Adipose tissue (tissue), 3 donors: ENCODE data around the gene MCTP1. TPM values are rescaled to one million over a fixed set of nuclear protein-coding genes. Genes with fewer than 3 reads are reported as not detected.
"Not testable (repeated sequence)": the region's sequence is repeated elsewhere in the genome, so short reads cannot be mapped to it uniquely, and the experiment has no call there.

Experiments
- H3K27ac ChIP-seq: one replicate; pipeline ENCODE4 v1.5.1; 2013; ENCODE audit warnings: low read depth, low read length
- WGBS, 3 donors: extraction: QIAGEN DNeasy Blood & Tissue Kit; methylation state at CpG; one replicate each; pipeline ENCODE4 v1.1.7; 2013; 5-methylcytosine and 5-hydroxymethylcytosine counted together
- polyA plus RNA-seq, 3 donors: library from polyadenylated mRNA; stranded (reverse); fragments of 200-250 nt; gene quantifications; one replicate each; pipeline ENCODE4 v1.2.3, GENCODE V29; 2013
- donor health status: healthy with polysubstance abuse.
- donor health status: Bipolar disorder and iron deficiency.
- donor health status: healthy.

MCTP1 gene
- polyA plus RNA-seq, 3 donors: 1.5 to 14.9 (median 13.3) TPM

DNA sequence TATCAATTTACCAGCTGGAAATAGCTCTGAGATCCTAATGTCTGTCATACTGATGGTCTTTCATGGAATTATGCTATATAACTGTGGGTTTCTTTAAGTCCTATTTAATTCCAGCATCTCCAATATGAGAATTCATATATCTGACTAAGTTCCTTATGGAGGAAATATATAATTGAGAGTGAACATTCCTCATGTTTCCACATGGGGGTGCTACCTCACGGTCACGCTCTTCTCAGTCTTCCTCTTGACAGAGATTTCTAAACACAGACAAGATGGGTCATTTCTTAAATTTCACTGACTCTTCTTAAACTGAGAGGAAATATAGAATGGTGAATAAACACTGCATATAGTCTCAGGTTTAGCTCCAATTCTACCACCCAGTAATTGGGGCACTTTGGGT lies 454.4 kb downstream of the MCTP1 start:
- WGBS, 3 donors: 26 to 50% (median 29%) methylated on average over 2 of the region's 2 CpGs
- H3K27ac ChIP-seq: no peak overlapping the region

DNA sequence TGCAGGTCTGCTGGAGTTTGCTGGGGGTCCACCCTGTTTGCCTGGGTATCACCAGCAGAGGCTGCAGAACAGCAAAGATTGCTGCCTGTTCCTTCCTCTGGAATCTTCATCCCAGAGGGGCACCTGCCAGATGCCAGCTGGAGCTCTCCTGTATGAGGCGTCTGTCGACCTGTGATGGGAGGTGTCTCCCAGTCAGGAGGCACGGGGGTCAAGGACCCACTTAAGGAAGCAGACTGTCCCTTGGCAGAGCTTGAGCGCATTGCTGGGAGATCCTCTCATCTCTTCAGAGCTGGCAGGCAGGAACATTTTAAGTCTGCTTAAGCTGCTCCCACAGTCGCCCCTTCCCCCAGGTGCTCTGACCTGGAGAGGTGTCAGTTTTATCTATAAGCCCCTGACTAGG lies 456.7 kb downstream of the MCTP1 start:
- H3K27ac ChIP-seq: not testable (repeated sequence)
- WGBS, 3 donors: 78 to 91% (median 88%) methylated on average over 5 of the region's 5 CpGs

DNA sequence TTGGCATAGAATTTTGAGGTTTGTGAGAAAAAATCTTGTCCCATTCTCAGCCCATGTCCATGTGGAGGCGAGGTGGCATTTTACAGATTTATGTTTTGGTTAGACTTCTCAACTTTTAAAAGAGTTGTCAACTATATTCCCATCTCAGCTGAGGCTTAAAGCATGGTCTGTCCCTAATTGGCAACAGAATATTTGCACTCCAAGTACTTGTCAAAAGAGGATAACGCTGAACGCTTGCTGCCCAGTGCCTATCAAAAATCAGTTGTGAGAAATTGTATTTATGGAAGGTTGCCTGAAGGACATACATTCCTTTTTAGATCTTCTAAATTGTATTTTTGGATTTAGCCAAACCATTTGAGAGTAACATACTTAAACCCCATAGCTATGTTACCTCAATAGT lies 464.4 kb downstream of the MCTP1 start:
- 73 to 92% (median 92%) methylated on average over 3 of the region's 3 CpGs for WGBS, 3 donors
- H3K27ac ChIP-seq: no peak overlapping the region

DNA sequence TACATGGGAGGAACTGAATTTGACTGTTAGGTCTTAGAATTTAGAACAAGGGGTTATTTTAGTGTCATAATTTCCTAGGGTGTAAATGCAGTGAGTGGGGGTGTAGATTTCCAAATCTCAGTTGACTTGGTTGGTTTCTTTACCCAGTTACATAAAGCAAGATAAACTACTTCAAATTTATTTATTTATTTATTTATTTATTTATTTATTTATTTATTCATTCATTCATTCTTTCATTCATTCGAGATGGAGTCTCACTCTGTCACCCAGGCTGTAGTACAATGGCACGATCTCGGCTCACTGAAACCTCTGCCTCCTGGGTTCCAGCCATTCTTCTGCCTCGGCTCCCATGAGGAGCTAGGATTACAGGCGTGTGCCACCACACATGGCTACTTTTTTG lies 466.0 kb downstream of the MCTP1 start:
- H3K27ac ChIP-seq: no peak overlapping the region
- WGBS, 3 donors: 75 to 89% (median 77%) methylated on average over 5 of the region's 5 CpGs

DNA sequence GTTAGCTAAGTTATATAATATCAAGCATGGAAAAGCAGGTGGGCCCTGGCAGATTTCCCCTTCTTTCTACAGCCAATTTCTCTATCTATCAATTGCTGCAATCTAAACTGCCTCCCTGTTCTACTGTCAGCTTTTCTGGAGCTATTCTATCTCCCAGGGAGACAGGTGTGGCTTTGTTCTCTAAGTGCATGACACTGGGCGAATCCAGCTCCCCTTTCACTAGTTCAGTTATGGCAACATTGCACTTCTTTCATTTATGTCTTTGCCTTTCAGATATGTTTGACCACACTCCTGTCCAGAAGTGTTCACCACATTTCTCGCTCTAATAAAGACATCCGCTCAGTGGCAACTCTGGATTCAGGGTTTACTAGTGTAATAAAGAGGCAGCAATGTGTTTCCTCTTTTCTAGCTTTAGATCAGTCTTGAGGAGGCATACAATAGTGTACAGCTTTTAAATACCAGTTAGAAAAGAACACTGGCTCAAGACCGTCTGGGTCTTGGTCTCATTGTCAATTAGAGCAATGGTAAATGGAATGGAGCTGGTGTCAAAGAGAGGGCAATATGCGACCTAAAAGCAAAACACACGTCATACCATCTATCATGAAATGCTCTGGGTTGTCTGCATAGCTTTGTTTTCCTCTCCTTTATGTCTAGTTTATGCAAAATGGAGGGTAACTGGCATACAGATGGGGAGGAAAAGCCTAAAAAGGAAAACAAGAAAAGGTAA lies 469.4 kb downstream of the MCTP1 start:
- 63 to 79% (median 77%) methylated on average over 6 of the region's 6 CpGs for WGBS, 3 donors
- no peak overlapping the region for H3K27ac ChIP-seq

DNA sequence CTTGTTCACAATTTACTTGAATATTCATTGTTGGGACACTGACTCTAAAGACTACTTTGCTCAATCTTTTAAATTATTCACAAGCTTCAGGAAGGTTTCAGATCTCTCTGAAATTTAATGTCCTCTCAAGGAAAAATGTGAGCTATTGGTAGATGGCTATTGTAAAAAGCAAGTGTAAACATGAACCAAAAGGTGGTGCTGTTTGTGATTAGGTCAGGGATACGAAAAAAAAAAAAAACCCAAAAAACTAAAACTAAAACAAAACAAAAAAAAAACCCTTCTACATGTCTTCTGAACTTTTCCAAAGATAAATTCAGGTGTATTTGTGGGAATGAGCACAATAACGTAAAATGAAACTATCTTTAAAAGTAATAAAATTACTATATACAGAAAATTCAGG lies 472.7 kb downstream of the MCTP1 start:
- H3K27ac ChIP-seq: no peak overlapping the region
- WGBS, 3 donors: 66 to 81% (median 79%) methylated on average over 2 of the region's 2 CpGs

DNA sequence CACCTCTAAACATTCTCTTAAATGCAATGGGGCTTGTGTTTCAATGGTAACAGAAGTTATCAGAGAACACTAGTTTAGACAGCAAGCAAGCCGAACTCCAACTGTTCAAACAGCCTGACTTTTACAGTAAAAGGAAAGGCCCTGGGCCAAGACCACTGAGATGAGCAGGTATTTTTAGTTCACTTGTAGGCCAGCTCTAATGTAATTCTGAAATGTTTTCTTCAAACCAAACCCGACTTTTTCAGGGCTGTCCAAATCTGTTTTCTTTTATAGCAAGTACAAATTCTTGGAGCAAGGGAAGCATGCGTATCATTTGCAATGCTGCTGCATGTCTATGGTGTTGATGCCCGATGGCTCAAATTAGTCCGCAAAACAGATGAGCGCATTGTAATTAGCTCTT lies 473.6 kb downstream of the MCTP1 start:
- H3K27ac ChIP-seq: no peak overlapping the region
- 85 to 89% (median 85%) methylated on average over 6 of the region's 6 CpGs for WGBS, 3 donors

DNA sequence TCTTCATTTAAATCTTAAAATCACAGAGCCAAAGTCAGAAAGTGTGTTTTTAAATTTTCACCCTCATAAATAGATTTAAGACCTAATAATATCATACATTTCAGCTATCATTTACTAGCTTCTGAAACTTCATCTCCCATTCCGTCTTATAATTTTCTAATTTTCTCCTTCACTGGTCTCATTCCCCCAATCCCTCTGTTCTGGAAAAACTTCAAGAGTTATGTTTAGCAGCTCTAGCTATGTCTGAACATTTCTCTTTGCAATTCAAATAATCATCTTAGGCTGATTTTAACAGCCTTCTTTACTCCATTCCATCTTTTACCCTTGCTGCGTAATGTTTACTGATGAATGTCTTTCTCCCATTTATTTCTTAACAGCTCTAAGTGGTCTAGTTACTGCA lies 474.0 kb downstream of the MCTP1 start:
- H3K27ac ChIP-seq: no peak overlapping the region
- WGBS, 3 donors: 81 to 91% (median 86%) methylated on average over 2 of the region's 2 CpGs

DNA sequence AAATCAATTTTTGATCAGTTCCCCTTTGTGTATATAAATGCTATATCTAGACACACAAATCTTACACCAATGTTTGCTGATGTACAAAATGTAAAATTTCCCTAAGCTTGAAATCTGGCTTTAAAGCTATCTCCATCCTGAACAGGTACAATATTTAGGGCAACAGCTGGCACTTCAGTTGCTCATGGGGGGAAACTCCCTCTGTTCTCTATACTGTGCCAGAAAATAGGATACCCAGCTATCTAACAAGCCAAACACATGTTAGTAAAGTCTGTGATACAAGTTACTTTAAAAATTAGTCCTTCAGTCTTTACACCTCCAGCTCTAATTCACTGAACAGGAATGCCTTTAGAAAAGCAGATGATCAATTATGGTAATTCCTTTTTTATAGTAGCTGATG lies 474.6 kb downstream of the MCTP1 start:
- no peak overlapping the region for H3K27ac ChIP-seq

DNA sequence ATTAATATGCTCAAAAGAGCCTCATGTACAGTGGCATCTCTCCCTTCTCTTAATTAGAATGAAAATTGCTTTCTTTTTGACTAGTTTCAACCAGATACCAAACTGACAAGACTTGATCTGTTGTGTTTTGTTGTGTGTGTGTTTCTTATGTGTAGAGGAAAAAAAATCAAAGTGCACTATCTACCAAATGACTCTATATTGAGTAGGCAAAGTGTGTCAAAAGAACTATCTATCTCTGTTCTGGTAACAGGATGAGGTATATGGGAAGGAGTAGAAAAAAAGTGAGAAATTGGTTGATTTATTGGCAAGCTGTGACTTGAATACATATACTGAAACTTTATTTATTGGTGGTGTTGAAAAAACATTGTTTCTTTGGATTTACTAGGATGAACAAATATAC lies 476.4 kb downstream of the MCTP1 start:
- H3K27ac ChIP-seq: no peak overlapping the region

DNA sequence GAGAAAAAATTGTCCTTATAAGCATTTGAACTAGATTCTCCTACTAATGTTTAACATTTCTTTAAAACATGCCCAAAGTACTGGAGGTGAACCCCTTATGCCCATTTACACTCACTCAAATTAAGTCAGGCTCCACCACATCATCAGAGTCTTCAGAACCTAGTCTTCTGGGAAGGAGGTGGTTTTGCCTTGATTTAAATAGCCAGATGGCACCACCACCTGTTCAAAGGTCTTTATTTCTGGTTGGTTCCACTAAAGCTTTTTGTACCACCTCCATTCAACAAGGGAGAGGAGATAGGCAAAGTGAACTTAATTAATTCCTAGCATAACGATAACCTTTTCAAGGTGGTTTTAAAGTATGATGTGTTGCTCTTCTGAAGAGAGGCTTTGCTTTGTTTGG lies 476.9 kb downstream of the MCTP1 start:
- H3K27ac ChIP-seq: no peak overlapping the region
- 70 to 91% (median 89%) methylated on average over 1 of the region's 1 CpG for WGBS, 3 donors

DNA sequence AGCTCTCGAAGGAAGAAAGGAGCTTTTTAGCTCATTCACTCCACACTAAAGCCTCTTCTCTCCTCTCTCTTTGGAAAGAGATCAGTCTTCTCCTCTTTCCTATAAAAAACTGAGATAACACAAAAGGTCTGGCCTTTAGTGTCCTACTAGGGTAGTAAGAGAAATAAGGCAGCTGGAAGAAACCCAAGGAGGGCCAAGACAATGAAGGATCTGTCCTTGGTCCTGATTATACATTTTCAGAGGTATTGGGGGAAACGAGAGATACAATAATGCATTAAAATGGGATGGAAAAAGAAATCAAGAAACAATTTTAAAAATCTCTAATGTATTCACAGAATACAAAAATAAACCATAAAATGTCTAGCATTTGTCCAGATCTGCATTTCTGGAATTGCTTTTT lies 482.4 kb downstream of the MCTP1 start:
- WGBS, 3 donors: 74 to 83% (median 74%) methylated on average over 2 of the region's 2 CpGs
- no peak overlapping the region for H3K27ac ChIP-seq

DNA sequence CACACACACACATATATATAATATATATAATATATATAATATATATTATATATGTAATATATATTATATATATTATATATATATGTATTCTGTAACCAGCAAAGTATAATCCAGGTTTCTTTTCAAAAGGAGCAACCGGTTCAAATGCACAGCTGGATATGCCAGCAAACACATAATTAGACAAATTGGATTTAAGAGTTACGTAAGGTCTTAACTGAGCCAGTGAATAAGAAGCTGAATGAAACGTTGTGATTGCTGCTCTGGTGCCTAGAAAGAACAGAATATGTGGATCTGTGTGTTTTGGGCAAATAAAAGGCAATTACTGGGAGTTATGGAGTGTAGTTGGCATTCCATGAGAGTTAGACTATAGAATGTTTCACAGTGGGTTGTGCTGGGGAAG lies 488.3 kb downstream of the MCTP1 start:
- WGBS, 3 donors: 61 to 83% (median 75%) methylated on average over 3 of the region's 3 CpGs
- no peak overlapping the region for H3K27ac ChIP-seq

DNA sequence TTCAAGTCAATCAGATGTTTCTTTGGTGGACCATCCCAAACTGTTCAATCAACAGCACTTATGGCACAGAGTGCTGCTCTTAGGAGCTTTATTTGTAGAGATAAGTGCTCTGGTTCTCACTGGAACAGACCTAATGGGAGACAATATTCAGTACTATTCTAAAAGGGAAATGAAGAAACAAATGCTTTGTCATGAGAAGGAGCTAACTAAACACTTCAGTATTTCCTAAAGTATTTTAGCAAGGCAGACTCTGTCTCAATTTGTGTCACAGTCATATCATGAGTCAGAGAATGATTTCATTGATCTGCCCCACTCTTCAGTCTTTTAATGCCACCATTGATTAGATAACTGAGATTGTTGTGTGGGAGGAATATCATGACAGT lies 491.1 kb downstream of the MCTP1 start:
- H3K27ac ChIP-seq: no peak overlapping the region

DNA sequence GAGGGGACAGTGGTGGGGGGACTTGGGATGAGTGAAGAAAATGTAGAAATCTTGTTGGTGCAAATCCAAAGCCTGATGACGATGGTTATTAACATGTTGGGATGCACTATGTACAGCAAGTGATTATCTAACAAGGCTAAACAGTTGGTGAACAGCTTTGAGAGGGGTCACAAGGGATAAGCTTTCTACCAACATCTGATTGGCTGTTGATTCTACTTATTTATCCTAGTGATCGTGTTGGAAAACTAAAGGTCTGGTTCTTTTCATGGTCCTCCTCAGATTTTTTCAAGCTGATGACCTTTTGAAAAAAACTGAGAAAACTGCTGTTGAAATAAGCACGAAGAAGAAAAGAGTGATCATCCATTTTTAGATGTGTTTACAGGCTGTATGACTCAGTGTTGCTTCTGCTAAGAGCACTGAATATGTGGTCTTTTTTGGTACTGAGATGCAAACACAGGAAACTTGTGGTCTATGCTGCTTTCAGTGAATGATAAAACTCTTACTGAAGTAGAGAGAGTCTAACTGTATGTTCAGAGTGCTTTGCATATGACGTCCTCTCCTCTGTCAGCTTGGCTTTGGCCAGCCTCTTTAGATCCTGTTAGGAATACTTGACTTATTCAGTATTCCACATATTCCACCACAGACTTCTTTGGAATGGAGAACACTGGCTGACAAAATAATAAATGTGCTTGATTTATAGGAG lies 491.6 kb downstream of the MCTP1 start:
- no peak overlapping the region for H3K27ac ChIP-seq
- WGBS, 3 donors: 51 to 64% (median 53%) methylated on average over 4 of the region's 4 CpGs

DNA sequence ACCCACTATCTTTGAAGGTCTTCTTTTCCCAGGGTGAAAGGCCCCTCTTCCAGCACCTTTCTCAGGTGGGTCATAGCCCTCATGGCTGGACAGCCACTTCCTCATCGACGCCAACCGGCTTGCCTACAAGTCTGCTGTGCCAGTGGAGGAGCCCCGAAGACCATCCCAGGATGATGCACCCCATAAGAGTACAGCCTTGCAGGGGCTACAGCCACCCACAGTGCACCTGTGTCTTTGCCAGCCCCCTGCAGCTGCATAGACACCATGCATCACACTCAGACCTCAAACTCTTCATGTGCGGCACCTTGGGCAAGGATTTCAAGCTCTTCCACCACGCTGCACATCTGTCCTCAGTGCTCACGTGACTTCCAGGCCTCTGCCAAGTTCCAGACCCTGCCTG lies 493.1 kb downstream of the MCTP1 start:
- 72 to 81% (median 80%) methylated on average over 7 of the region's 7 CpGs for WGBS, 3 donors
- H3K27ac ChIP-seq: no peak overlapping the region

DNA sequence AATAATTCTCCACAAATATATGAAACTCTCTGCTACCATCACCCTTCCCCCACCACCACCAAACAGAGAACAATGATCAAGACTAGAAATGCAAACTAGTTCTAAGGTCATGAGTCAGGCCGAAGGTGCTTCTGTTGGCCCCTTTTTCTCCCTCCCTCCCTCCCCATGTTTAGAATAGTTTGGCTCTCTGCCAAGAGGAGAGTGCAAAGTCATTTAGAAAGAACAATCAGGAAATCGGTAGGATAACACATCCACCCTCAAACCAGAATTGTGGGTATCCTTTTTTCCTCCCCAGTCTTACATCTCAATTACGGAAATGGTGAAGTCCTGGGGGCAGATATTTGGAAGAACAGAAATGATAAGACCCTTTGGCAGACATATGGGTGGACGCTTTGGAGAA lies 496.4 kb downstream of the MCTP1 start:
- H3K27ac ChIP-seq: no peak overlapping the region
- WGBS, 3 donors: 66 to 77% (median 68%) methylated on average over 4 of the region's 4 CpGs

DNA sequence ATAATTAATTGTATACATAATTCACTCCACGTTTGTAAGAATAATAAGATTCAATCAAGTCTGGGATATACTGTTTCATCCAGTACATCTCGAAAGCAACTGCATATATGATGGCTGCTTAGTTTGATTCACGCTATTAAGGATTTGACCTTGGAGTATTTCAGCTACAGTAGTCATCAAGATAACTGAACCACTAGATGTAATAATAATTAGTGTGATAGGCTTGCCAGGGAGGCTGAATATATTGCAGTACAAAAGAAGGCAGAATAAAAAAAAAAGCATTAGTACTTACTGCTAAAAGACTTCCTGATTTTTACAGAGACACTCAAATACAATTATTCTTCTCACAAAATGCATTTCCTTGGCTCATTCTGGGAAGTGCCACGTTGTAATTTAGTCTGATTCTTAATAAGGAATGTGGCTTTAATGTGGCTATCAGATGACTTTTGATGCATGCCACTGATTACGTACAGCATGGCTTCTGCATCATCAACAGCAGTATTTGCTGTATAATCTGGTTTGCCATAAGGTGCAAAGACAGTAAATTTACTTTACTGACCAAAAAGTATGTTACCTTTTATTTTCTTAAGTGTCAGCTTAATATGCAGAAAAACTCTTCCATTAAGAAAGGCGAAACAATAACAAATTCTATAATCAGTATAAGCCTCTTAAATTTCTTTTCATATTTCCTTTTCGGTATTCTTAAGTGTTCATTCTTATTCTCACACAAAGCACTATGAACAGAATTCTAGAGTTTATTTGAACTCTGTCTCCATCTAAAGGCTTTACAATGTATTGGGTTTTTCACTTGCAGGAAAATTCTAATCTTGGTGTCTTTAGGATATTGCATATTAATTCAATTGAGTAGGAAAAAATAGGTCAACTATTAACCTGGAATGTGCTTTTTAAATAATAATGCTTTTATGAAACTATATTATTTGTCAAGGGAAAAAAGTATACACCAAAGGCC lies 500.1 kb downstream of the MCTP1 start:
- H3K27ac ChIP-seq: no peak overlapping the region
- WGBS, 3 donors: 51 to 73% (median 72%) methylated on average over 7 of the region's 7 CpGs

DNA sequence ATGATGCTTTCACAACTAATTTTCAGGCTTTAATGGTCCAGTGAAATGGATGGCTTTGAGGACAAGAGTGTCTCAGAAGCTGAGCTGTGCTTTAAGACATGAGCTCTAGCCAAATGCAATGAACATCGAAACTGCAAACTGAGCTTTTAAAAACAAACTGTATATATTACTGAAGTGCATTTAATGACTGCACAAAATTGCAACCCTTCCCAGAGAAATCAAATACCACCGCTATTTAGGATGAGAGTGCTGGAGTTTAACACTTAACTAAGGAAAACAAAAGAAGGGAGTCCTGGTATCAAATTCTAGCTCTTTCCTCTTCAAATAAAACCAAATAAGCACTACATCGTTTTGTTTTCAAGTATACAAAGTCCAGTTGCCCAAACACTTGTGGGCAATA lies 502.5 kb downstream of the MCTP1 start:
- 73 to 84% (median 82%) methylated on average over 3 of the region's 3 CpGs for WGBS, 3 donors
- no peak overlapping the region for H3K27ac ChIP-seq
